Activated naive CD4-positive, alpha-beta T cell treated with anti-CD3 and anti-CD28 coated beads, Interleukin-2, amount 10 ng/mL, durations not matched to agents 7 days and 5 days (primary cell): ENCODE results near the gene ATG16L2.

Source experiments
- CTCF ChIA-PET: fragments of 350-600 bp; sonication (Branson Sonifier 250); formaldehyde crosslinking; loops from one replicate; lab custom pipeline; 2021; ENCODE audit warnings: antibody characterized with exemption; lab: Charles Lee
- DNase-seq: peaks from one replicate; pipeline ENCODE4 v3.0.0-alpha.2; 2020
- H3K27ac Mint-ChIP-seq: one replicate; pipeline ENCODE4 v1.8.0; 2021; ENCODE audit warnings: mild to moderate bottlenecking, moderate library complexity, mixed read lengths
- H3K27me3 Mint-ChIP-seq: one replicate; pipeline ENCODE4 v1.8.0; 2021; ENCODE audit warnings: mild to moderate bottlenecking, mixed read lengths
- H3K36me3 Mint-ChIP-seq: one replicate; pipeline ENCODE4 v1.8.0; 2021; ENCODE audit warnings: mixed read lengths
- H3K4me1 Mint-ChIP-seq: one replicate; pipeline ENCODE4 v1.8.0; 2021; ENCODE audit warnings: mixed read lengths
- H3K4me3 Mint-ChIP-seq: one replicate; pipeline ENCODE4 v1.8.0; 2021; ENCODE audit warnings: mild to moderate bottlenecking, moderate library complexity, mixed read lengths
- H3K9me3 Mint-ChIP-seq: one replicate; pipeline ENCODE4 v1.8.0; 2021; ENCODE audit warnings: mixed read lengths

The ATG16L2 gene, protein sequence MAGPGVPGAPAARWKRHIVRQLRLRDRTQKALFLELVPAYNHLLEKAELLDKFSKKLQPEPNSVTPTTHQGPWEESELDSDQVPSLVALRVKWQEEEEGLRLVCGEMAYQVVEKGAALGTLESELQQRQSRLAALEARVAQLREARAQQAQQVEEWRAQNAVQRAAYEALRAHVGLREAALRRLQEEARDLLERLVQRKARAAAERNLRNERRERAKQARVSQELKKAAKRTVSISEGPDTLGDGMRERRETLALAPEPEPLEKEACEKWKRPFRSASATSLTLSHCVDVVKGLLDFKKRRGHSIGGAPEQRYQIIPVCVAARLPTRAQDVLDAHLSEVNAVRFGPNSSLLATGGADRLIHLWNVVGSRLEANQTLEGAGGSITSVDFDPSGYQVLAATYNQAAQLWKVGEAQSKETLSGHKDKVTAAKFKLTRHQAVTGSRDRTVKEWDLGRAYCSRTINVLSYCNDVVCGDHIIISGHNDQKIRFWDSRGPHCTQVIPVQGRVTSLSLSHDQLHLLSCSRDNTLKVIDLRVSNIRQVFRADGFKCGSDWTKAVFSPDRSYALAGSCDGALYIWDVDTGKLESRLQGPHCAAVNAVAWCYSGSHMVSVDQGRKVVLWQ

DNA sequence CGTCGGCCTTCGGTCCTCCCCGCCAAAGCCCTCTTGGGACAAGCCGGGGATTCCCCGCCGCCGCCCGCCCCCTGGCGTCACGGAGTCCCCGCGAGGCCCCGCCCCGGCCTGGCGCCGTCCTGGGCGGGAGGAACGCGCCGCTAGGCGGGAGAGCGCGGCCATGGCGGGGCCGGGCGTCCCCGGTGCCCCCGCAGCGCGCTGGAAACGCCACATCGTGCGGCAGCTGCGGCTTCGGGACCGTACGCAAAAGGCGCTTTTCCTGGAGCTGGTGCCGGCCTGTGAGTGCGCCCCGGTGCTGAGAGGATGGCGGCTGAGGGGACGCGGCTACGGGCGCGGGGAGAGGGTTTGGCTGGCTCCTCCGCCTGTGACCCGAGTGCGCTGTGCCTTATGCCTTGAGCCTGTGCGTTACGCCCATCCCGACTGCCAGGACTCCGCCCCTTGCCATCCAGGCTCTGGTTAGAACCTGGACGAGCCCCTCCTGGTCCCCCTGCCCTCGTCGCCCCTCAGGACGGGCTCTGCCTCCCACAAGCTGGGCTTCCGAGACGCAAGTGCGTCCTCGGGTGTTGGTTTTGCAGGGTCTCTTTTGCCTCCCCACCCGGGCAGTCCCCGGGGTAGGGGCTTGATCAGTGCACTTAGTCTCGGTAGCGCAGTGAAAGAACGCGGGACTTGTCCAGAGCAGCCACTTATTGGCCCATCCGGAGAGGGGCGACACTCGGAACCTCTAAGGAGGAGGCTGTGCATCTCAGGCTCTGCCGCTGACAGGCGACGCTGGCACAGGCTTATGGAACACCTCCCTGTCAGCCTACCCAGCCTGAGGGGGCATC is at the start of gene ATG16L2:
TSS of gene ATG16L2 (plus strand) at position 126 of the 824 bp plus-strand sequence. CDS start at position 161, 35 bp downstream.
- no peaks in the 10 kb centered on the region for H3K9me3 Mint-ChIP-seq

DNA sequence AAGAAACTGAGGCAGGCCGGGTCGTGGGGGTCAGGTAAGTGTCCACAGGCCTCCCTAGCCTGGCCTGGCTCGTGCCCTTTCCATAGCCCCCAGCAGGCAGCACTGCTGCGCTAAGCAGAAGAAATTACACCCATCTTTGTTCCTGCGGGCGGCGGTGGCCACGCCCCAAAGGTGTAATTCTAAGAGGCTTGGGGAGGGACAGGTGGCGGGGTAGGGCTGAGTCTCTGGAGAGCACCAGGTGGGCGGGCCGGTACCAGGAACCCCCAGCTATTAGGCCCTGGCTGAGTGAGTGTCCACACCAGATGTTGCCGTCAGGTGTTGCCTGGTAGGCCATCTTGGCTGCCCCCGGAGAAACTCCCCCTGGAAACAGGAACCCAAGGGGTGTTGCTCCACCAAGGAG is 49.7 kb upstream of the ATG16L2 start:
- H3K27me3 Mint-ChIP-seq, result peaks cover 20% of the 10 kb centered on the region
- H3K9me3 Mint-ChIP-seq, result no peaks in the 10 kb centered on the region
- no peak for DNase-seq
- peaks cover 5% of the 10 kb centered on the region for H3K4me1 Mint-ChIP-seq
- no peaks in the 10 kb centered on the region for H3K36me3 Mint-ChIP-seq
- no peak overlapping the region for H3K27ac Mint-ChIP-seq
- CTCF ChIA-PET, result no interaction called here
- no peak overlapping the region for H3K4me3 Mint-ChIP-seq

More for the DNA sequence above, at the start of gene ATG16L2:
- H3K4me1 Mint-ChIP-seq, result peaks cover 59% of the 10 kb centered on the region
- peak within 1 kb of the TSS; percentile 99 for H3K27ac Mint-ChIP-seq
- peak within 1 kb of the TSS; percentile 99 for H3K4me3 Mint-ChIP-seq
- peaks cover 43% of the 10 kb centered on the region for H3K36me3 Mint-ChIP-seq
- CTCF ChIA-PET, result interaction anchor here (1.4 to 6.0 kb wide), 7 partner anchors 20 to 364 kb away, joined by 4 to 48 read pairs (median 7); partner anchors contain the start of gene STARD10
- peak; percentile 90 for DNase-seq
- H3K27me3 Mint-ChIP-seq, result no peaks in the 10 kb centered on the region

DNA sequence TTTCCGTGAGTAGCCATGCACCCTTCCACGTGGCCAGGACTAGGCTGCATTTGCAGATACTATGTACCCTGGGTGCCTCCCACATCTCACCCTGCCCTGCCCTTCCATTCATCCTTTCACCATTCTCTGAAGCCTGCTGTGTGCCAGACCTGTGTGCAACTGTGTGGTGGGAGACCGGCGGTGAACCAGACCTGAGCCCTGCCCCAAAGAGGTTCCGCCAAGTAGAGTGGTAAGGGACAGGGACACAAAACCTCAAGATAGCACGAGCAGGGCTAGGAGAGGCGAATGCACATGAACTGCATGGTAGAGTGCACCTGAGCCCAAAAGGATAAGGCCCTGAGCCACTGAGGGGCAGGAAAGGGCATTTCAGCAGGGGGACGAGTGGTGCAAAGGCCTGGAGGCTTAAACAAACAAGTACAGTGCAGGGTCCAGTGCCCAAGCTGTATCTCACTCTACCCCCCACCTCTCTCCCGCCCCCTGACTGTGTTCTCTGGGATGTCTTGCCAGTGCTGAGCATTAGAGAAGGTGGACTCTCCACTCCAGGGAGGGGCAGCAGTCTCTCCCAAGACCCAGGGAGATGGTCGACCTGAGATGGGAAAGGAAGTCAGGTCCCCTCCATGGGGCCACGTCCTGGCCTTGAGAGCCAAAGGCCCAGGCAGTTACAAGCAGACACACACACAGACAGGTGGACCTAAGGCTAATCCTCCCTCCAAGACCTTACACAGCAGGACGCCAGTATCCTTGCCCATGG is 47.9 kb upstream of the ATG16L2 start:
- Mint-ChIP-seq H3K4me1 (peaks cover 4% of the 10 kb centered on the region), H3K27me3 (peaks cover 30% of the 10 kb centered on the region), H3K4me3 (no peak overlapping the region), H3K36me3 (no peaks in the 10 kb centered on the region), H3K9me3 (no peaks in the 10 kb centered on the region), H3K27ac (no peak overlapping the region)
- no peak for DNase-seq
- CTCF ChIA-PET, result interaction anchor here (0.6 kb wide), 1 partner anchor 42 kb away, joined by 3 read pairs; no protein-coding TSS in a partner anchor

DNA sequence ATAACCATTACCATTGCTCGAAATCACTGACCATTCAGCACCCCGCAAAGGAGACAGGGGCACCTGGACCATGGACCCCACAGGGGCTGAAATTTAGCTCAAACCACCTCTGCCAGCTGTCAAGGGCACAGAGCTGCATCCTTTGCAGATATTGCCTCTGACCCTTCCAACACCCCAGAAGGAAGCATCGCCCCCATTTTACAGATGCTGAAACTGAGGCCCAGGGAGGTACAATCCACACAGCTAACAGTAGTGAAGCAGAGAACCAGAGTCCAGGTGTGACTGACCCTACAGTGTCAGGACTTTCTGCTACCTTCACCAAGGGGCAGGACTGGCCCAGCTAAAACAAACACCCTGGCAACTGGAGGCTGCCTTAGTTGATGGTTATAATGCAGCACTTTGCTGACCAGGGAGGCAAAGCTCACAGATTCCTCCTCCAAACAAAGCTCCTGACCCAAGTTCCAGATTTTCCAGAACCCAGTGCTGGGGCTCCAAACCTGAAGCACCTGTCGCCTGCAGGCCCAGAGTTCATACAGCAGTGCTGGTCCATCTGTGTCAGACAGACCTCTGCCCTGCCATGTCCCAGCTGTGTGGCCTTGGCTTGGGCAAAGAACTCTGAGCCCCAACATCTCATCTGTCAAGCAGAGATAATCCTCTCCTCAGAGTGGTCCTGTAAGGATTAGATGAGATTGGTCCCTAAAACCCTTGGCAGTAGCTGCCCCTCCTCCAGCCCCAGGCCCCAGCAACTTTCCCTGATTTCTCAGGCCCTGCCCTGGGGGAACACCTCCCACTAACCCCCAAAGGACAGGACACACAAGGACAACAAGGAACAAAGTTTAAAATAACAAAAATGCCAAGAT is 46.8 kb upstream of the ATG16L2 start:
- Mint-ChIP-seq H3K27me3 (peaks cover 37% of the 10 kb centered on the region), H3K9me3 (no peaks in the 10 kb centered on the region), H3K27ac (no peak overlapping the region), H3K4me1 (peaks cover 4% of the 10 kb centered on the region), H3K36me3 (no peaks in the 10 kb centered on the region), H3K4me3 (no peak overlapping the region)
- CTCF ChIA-PET, result no interaction called here
- DNase-seq, result no peak

DNA sequence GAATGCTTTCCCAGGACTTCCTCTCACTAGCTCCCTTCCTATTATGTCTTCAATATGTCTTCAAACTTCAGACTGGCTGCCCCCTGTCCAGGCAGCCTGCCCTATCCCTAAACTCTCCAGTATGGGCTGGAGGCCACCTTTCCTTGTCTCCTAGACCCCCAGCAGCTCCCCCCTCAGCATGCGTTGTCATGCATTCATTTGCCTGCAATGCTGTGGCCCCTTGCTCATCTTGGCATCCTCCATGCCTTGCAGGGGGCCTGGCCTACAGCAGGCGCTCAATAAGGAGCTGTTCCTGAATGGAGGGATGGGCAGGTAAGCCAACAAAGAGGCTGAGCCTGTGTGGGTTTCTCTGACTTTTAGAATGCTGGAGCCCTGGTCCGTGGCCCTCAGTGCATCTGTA is 45.6 kb upstream of the ATG16L2 start:
- no peak overlapping the region for H3K27ac Mint-ChIP-seq
- H3K4me3 Mint-ChIP-seq, result no peak overlapping the region
- CTCF ChIA-PET, result no interaction called here
- H3K9me3 Mint-ChIP-seq, result no peaks in the 10 kb centered on the region
- no peaks in the 10 kb centered on the region for H3K4me1 Mint-ChIP-seq
- peaks cover 37% of the 10 kb centered on the region for H3K27me3 Mint-ChIP-seq
- no peaks in the 10 kb centered on the region for H3K36me3 Mint-ChIP-seq
- DNase-seq, result no peak

DNA sequence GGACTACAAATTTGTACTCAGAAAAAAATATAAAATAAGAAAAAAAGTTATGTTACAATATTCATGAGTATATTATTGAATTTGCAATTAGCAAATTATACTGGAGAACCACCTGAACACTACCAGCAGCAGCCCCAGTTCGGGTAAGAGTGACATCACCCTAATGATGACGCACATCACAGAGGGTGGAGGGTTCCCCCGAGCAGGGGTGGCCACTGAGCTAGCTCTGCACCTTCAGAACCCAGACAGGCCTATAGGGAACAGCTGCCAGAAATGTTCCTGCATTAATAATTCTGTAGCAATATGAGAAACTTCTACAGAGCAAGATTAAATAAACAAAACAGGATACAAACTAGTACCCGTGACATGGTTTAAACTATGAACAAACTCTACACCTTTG is 44.5 kb upstream of the ATG16L2 start:
- CTCF ChIA-PET, result interaction anchor here (1.2 kb wide), 1 partner anchor 24 kb away, joined by 3 read pairs; no protein-coding TSS in a partner anchor
- DNase-seq, result no peak
- H3K27ac Mint-ChIP-seq, result no peak overlapping the region
- H3K4me1 Mint-ChIP-seq, result no peaks in the 10 kb centered on the region
- H3K9me3 Mint-ChIP-seq, result no peaks in the 10 kb centered on the region
- no peak overlapping the region for H3K4me3 Mint-ChIP-seq
- no peaks in the 10 kb centered on the region for H3K36me3 Mint-ChIP-seq
- peaks cover 37% of the 10 kb centered on the region for H3K27me3 Mint-ChIP-seq

DNA sequence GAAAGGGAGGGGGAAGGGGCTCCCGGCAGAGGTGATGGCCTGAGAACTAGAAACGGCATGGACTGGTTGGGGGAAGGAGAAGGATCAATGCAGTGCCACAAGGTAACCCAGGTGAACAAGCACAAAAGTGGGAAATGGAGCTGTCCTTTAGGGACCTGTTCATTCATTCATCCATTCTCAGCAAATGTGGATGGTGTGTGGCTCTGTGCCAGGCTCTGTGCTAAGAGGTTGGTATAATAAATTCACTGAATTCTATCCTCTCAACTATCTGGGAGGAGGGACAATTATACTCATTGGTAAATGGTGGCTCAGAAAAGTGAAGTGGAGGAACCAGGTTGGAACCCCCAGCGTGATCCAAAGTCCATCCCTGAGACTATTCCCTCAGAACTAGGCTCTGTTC is 43.4 kb upstream of the ATG16L2 start:
- Mint-ChIP-seq H3K9me3 (no peaks in the 10 kb centered on the region), H3K27ac (no peak overlapping the region), H3K27me3 (peaks cover 37% of the 10 kb centered on the region), H3K36me3 (no peaks in the 10 kb centered on the region), H3K4me3 (no peak overlapping the region), H3K4me1 (no peaks in the 10 kb centered on the region)
- CTCF ChIA-PET, result no interaction called here
- DNase-seq, result no peak

DNA sequence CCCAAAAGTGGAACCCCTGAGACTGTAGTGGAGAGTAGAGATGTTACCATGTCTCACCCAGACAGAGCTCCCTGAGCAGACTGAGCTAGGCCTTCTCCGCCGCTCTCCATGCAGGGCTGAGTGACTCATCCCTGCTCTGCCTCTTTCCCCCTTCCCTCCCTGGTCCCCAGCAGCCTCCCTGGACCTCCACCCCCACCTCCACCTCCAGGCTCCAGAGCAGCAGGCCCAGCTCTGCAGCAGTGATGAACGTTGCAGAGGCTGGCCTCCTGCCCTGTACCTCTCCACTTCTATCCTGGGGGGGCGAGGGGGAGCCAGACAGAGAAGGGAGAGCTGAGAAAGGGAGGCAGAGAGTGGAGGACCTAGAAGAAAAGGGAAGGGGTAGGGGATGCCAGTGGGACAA is 42.7 kb upstream of the ATG16L2 start:
- peaks cover 33% of the 10 kb centered on the region for H3K27me3 Mint-ChIP-seq
- no peaks in the 10 kb centered on the region for H3K36me3 Mint-ChIP-seq
- H3K27ac Mint-ChIP-seq, result no peak overlapping the region
- no peak overlapping the region for H3K4me3 Mint-ChIP-seq
- H3K9me3 Mint-ChIP-seq, result no peaks in the 10 kb centered on the region
- DNase-seq, result no peak
- CTCF ChIA-PET, result no interaction called here
- H3K4me1 Mint-ChIP-seq, result no peaks in the 10 kb centered on the region

DNA sequence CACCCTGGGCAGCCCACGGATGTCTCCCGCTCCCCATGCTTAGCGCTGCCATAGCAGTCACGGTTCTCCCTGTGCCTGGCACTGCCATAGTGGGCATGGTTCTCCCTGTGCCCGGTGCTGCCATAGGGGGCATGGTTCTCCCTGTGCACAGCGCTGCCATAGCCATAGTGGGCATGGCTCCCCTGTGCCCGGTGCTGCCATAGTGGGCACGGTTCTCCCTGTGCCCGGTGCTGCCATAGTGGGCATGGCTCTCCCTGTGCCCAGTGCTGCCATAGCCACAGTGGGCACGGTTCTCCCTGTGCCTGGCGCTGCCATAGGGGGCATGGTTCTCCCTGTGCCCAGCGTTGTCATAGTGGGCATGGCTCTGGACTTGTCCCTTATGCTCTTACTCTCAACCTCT is 42.2 kb upstream of the ATG16L2 start:
- no peaks in the 10 kb centered on the region for H3K9me3 Mint-ChIP-seq
- H3K27me3 Mint-ChIP-seq, result peaks cover 31% of the 10 kb centered on the region
- H3K27ac Mint-ChIP-seq, result no peak overlapping the region
- DNase-seq, result no peak
- no peak overlapping the region for H3K4me3 Mint-ChIP-seq
- no peaks in the 10 kb centered on the region for H3K36me3 Mint-ChIP-seq
- no peaks in the 10 kb centered on the region for H3K4me1 Mint-ChIP-seq
- CTCF ChIA-PET, result no interaction called here

DNA sequence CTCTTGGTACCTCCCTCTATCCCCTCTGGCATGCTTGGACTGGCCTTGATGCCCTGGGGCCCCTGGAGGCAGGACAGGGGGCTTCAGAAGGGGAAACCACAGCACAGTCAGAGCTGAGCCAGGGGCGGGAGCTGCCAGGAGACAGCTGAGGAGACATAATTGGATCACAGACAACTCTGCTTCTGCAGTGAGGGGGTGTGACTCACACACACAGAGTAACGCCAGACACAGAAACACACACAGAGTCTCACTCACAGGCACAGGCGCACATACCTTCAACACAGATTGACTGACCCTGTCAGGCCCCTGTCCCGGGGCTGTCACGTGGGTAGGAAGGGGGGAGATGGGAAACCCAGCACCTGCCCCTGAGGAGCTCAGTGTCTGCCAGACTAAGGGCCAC is 40.9 kb upstream of the ATG16L2 start:
- no peak for DNase-seq
- H3K27ac Mint-ChIP-seq, result no peak overlapping the region

DNA sequence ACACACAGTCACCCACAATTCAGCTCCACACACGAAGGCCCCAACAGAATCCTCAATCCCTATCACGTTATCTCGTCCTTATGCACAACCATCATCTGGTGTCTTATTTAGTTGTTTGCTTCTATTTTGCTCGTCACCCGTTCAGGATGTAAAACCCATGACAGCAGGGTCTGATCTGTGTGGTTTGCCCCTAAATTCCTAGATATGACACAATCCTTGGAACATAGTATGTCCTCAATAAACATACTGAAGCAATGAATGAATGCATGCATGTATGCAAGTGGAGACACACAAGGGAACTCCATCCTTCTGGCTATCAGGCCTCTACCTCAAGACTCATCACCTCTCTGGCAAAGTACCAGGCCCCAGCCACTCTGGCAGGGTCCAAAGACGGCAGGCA is 40.5 kb upstream of the ATG16L2 start:
- Mint-ChIP-seq H3K4me3 (no peak overlapping the region), H3K27me3 (peaks cover 25% of the 10 kb centered on the region), H3K36me3 (no peaks in the 10 kb centered on the region), H3K4me1 (no peaks in the 10 kb centered on the region), H3K27ac (no peak overlapping the region), H3K9me3 (no peaks in the 10 kb centered on the region)
- no peak for DNase-seq
- CTCF ChIA-PET, result no interaction called here

More for the DNA sequence above, 40.9 kb upstream of the ATG16L2 start:
- no peak overlapping the region for H3K4me3 Mint-ChIP-seq
- H3K27me3 Mint-ChIP-seq, result peaks cover 23% of the 10 kb centered on the region
- no peaks in the 10 kb centered on the region for H3K4me1 Mint-ChIP-seq
- CTCF ChIA-PET, result no interaction called here
- H3K9me3 Mint-ChIP-seq, result no peaks in the 10 kb centered on the region
- no peaks in the 10 kb centered on the region for H3K36me3 Mint-ChIP-seq

DNA sequence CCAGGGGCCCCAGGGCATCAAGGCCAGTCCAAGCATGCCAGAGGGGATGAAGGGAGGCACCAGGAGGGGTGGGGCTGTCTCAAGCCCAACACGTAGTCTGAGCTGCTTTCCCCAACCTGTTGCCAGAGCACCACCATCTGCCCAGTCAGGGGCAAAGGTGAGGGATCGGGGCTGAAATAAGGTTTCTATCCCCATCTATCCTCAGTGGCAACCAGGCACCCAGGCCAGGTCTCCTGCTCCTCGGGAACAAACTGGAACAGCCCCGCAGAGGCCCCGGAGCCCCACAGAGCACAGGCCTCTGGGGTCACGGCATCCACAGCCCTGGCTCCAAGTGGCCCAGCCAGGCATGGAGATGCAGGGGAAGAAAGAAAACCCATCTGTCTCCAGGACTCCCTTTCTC is 39.7 kb upstream of the ATG16L2 start:
- no peak for DNase-seq
- peaks cover 33% of the 10 kb centered on the region for H3K27me3 Mint-ChIP-seq
- no peaks in the 10 kb centered on the region for H3K4me1 Mint-ChIP-seq
- no peaks in the 10 kb centered on the region for H3K36me3 Mint-ChIP-seq
- H3K27ac Mint-ChIP-seq, result no peak overlapping the region
- CTCF ChIA-PET, result no interaction called here
- H3K9me3 Mint-ChIP-seq, result no peaks in the 10 kb centered on the region
- H3K4me3 Mint-ChIP-seq, result no peak overlapping the region
